PFSK-1 (cell line): ENCODE results near the gene MMP23B.

ENCODE experiments used
- POLR2AphosphoS5 ChIP-seq: IDR thresholded peaks from 2 replicates; pipeline ENCODE4 v1.6.1; 2012; ENCODE audit warnings: low read depth, mild to moderate bottlenecking, control low read depth, low read length, moderate library complexity
- SIN3A ChIP-seq: IDR thresholded peaks from 2 replicates; pipeline ENCODE4 v1.6.1; 2012; ENCODE audit warnings: mild to moderate bottlenecking, low read length, moderate library complexity, borderline replicate concordance; ENCODE audit not compliant: insufficient read depth
- TAF1 ChIP-seq: IDR thresholded peaks from 2 replicates; pipeline ENCODE4 v1.6.1; 2012; ENCODE audit warnings: low read length, control low read depth, borderline replicate concordance; ENCODE audit not compliant: insufficient read depth
- TF ChIP-seq, protein P1 (sequence below), 2 experiments: IDR thresholded peaks; 2 replicates each; pipeline versions ENCODE4 v1.6.1 to v1.8.0; 2011 to 2012; ENCODE audit warnings: low read depth in 2 of 2, low read length in 2 of 2, control low read depth in 1 of 2, inconsistent platforms in 1 of 2, mild to moderate bottlenecking in 1 of 2, moderate library complexity in 1 of 2; ENCODE audit not compliant: insufficient read depth in 1 of 2

DNA sequence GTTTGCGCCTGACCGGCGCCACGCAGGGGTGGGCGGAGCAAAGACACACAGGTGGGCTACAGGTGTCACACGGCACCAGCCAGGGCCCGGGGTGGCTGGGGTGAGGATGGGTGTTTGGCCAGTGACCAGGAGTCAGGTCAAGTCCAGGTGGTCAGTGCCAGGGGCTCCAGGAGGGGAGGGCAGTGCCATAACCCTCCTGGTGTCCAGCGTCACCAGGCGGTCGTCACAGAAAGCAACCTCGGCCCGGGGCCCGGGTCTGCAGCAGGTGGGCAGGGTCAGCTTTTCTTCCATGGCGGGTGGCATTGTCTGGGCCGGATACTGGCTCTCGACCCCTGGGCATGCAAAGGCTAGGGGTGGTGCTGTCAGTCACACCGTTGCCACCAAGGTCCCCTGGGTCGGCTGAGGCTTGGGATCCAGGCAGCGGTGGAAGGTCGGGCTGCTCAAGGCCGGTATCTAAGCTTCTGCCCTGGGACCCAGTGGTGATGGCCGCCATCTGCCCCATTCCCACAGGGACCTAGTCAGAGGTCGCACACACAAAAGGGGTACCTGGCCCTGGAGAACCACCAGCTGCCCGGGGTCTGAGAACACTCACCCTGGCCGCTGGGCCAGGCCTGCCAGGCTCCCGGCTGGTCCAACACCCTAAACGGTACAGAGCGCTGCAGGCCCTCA, 33.8 kb upstream of the MMP23B start:
- TF ChIP-seq SIN3A (no peak), TAF1 (no peak), POLR2AphosphoS5 (no peak)
- TF ChIP-seq, protein P1, sequence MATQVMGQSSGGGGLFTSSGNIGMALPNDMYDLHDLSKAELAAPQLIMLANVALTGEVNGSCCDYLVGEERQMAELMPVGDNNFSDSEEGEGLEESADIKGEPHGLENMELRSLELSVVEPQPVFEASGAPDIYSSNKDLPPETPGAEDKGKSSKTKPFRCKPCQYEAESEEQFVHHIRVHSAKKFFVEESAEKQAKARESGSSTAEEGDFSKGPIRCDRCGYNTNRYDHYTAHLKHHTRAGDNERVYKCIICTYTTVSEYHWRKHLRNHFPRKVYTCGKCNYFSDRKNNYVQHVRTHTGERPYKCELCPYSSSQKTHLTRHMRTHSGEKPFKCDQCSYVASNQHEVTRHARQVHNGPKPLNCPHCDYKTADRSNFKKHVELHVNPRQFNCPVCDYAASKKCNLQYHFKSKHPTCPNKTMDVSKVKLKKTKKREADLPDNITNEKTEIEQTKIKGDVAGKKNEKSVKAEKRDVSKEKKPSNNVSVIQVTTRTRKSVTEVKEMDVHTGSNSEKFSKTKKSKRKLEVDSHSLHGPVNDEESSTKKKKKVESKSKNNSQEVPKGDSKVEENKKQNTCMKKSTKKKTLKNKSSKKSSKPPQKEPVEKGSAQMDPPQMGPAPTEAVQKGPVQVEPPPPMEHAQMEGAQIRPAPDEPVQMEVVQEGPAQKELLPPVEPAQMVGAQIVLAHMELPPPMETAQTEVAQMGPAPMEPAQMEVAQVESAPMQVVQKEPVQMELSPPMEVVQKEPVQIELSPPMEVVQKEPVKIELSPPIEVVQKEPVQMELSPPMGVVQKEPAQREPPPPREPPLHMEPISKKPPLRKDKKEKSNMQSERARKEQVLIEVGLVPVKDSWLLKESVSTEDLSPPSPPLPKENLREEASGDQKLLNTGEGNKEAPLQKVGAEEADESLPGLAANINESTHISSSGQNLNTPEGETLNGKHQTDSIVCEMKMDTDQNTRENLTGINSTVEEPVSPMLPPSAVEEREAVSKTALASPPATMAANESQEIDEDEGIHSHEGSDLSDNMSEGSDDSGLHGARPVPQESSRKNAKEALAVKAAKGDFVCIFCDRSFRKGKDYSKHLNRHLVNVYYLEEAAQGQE (IDR thresholded peaks at IDR 0.05; ENCODE audit: insufficient read depth in 1 of 2, low read depth in 2 of 2, low read length in 2 of 2): no peak
